ENCODE measurements around the gene ADAMTSL3.
"Not testable (repeated sequence)": the region's sequence is repeated elsewhere in the genome, so short reads cannot be mapped to it uniquely, and the experiment has no call there.

ADAMTSL3 gene

DNA sequence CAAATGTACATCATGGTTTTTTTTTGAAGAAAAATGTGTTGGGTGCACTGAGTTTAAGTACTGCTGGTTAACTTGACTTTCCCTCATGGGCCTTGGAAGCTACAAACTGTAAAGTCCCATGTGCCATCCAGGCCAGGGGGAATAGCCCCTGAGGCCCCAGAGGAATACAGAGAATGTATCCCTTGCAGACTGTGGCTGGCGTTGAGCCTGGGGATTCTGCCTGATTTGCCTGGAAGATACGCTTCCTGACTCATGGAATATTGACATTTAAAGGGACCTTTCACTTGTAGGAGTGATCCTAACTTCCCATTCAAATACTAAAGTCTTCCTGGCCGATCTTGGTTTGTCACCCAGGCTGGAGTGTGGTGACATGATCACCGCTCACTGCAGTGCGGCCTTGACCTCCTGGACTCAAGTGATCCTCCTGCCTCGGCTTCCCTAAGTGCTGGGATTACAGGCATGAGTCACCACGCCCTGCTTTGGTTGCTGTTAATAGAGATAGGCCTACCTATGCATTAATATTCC lies 42.0 kb downstream of the ADAMTSL3 start:
- DNase-seq (ENCODE audit: low spot score): no peak
- in situ Hi-C loops (cut with MboI; ENCODE audit: low sequenced_read_pairs, unreplicated experiment): no loop called here

DNA sequence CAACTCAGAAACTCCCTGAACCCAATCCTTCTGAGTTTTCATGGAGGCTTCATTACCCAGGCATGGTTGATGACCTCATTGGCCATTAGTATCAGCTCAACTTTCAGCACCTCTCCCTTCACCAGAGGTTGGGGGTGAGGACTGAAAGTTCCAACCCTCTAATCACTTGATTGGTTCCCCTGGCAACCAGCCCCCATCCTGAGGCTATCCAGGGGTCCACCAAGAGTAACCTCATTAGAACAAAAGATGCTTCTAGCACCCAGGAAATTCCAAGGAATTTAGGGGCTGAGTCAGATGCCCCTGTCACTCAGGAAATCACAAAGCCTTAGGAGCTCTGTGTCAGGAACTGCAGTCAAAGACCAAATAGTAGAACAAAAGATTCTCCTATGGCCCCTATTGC lies 43.8 kb downstream of the ADAMTSL3 start:
- in situ Hi-C loops (cut with MboI; ENCODE audit: low sequenced_read_pairs, unreplicated experiment): no loop called here

More for the DNA sequence above, 42.0 kb downstream of the ADAMTSL3 start:
- TF ChIP-seq, protein P1, sequence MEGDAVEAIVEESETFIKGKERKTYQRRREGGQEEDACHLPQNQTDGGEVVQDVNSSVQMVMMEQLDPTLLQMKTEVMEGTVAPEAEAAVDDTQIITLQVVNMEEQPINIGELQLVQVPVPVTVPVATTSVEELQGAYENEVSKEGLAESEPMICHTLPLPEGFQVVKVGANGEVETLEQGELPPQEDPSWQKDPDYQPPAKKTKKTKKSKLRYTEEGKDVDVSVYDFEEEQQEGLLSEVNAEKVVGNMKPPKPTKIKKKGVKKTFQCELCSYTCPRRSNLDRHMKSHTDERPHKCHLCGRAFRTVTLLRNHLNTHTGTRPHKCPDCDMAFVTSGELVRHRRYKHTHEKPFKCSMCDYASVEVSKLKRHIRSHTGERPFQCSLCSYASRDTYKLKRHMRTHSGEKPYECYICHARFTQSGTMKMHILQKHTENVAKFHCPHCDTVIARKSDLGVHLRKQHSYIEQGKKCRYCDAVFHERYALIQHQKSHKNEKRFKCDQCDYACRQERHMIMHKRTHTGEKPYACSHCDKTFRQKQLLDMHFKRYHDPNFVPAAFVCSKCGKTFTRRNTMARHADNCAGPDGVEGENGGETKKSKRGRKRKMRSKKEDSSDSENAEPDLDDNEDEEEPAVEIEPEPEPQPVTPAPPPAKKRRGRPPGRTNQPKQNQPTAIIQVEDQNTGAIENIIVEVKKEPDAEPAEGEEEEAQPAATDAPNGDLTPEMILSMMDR (IDR thresholded peaks at IDR 0.05; ENCODE audit: borderline replicate concordance, control extremely low read depth, extremely low read depth, insufficient read depth, missing control alignments): no peak

DNA sequence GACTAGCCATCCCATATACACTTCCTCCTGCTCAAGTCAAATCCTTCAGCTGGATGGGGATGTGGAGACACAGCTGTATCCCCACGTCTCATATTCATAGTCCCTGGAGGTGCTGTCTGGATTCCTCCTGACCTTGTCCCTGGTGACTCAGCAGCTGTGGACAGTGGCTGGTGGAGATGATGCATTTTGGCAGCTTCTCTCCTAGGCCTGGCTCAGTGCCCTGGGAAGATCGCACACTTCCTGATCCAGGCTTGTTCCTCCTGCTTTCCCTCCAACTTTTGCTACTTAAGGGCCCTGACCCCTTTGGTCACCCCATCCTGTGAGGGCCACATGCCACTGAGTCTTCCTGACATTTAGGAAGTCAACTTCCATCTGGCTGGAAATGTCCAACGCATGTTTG lies 44.4 kb downstream of the ADAMTSL3 start:
- no peak for DNase-seq (ENCODE audit: low spot score)
- TF ChIP-seq, protein P1 (IDR thresholded peaks at IDR 0.05; ENCODE audit: borderline replicate concordance, control extremely low read depth, extremely low read depth, insufficient read depth, missing control alignments): no peak
- in situ Hi-C loops (cut with MboI; ENCODE audit: low sequenced_read_pairs, unreplicated experiment): no loop called here

More for the DNA sequence above, 43.8 kb downstream of the ADAMTSL3 start:
- TF ChIP-seq, protein P1 (IDR thresholded peaks at IDR 0.05; ENCODE audit: borderline replicate concordance, control extremely low read depth, extremely low read depth, insufficient read depth, missing control alignments): no peak
- no peak for DNase-seq (ENCODE audit: low spot score)

DNA sequence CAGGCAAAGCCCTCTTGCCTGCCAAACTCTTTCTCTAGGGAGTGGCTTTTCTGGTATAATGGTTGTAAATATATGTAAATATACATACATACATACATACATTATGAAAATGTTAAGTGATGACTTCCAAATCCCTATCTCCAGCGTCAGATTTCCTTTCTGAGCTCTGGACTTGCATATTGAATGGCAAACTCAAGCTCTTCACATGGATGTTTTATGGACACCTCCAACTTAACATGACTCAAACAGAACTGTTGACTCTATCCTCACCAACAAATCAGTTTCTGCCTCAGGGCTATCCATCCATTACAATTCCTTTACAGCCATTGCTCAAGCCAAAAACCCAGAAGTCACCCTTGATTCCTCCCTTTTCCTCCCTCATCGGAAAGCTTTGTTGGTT lies 45.1 kb downstream of the ADAMTSL3 start:
- TF ChIP-seq, protein P1 (IDR thresholded peaks at IDR 0.05; ENCODE audit: borderline replicate concordance, control extremely low read depth, extremely low read depth, insufficient read depth, missing control alignments): no peak
- no peak for DNase-seq (ENCODE audit: low spot score)
- in situ Hi-C loops (cut with MboI; ENCODE audit: low sequenced_read_pairs, unreplicated experiment): no loop called here

DNA sequence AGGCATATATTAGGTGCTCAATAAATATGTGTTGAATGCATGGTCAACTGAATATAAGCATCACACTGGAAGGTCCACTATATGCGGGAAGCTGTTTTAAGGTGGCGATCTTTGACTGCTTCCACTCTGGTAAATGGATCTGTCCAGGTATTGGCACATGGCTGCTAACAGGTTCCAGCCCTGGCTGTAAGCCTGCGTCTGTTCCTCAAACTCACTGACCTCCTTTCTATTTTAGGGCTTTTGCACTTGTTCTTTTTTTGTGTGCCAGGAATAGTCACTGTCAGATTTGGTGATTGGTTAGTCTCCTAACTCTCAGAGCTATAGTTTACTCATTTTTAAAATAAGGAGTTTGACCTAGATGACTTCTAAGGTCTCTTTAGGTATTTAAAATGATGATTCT lies 46.2 kb downstream of the ADAMTSL3 start:
- in situ Hi-C loops (cut with MboI; ENCODE audit: low sequenced_read_pairs, unreplicated experiment): no loop called here
- TF ChIP-seq, protein P1 (IDR thresholded peaks at IDR 0.05; ENCODE audit: borderline replicate concordance, control extremely low read depth, extremely low read depth, insufficient read depth, missing control alignments): no peak
- no peak for DNase-seq (ENCODE audit: low spot score)

DNA sequence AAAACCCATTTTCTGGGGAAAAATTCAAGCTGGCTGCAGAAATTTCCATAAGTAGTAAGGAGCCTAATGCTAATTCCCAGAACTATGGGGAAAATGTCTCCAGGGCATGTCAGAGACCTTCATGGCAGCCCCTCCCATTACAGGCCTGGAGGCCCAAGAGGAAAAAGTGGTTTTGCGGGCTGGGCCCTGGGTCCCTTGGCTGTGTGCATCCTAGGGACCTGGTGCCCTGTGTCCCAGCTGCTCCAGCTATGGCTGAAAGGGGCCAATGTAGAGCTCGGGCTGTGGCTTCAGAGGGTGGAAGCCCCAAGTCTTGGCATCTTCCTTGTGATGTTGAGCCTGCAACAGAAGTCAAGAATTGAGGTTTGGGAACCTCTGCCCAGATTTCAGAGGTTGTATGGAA lies 48.4 kb downstream of the ADAMTSL3 start:
- in situ Hi-C loops (cut with MboI; ENCODE audit: low sequenced_read_pairs, unreplicated experiment); DNase-seq (ENCODE audit: low spot score): not testable (repeated sequence)

DNA sequence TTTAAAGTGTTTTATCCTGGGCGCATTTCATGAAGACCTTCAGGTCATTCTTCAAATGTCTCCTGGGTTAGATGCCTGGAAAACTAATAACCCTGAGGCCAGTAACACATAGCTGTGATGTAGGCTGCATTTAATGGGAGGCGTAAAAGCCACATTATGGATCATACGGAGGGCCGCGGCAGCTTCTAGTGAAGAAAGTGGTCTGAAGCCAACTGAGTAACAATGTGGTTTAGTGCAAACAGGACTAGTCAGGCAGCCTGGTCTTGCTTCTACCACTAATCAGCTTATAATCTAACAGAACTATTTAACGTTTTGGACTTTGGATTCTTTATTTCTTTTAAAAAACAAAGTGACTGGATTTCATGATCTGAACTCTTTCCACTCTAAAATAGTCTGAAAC lies 54.4 kb downstream of the ADAMTSL3 start:
- DNase-seq (ENCODE audit: low spot score): no peak
- TF ChIP-seq, protein P1 (IDR thresholded peaks at IDR 0.05; ENCODE audit: borderline replicate concordance, control extremely low read depth, extremely low read depth, insufficient read depth, missing control alignments): no peak
- in situ Hi-C loops (cut with MboI; ENCODE audit: low sequenced_read_pairs, unreplicated experiment): no loop called here

Measured in GM13976 (cell line).